ENCODE data around the gene GNG4. TPM values are rescaled to one million over a fixed set of nuclear protein-coding genes. Genes with fewer than 3 reads are reported as not detected.

Gene GNG4
- total and polyA plus RNA-seq, 7 donors: 0.04 to 0.41 (median 0.05) TPM; not detected in 4

DNA sequence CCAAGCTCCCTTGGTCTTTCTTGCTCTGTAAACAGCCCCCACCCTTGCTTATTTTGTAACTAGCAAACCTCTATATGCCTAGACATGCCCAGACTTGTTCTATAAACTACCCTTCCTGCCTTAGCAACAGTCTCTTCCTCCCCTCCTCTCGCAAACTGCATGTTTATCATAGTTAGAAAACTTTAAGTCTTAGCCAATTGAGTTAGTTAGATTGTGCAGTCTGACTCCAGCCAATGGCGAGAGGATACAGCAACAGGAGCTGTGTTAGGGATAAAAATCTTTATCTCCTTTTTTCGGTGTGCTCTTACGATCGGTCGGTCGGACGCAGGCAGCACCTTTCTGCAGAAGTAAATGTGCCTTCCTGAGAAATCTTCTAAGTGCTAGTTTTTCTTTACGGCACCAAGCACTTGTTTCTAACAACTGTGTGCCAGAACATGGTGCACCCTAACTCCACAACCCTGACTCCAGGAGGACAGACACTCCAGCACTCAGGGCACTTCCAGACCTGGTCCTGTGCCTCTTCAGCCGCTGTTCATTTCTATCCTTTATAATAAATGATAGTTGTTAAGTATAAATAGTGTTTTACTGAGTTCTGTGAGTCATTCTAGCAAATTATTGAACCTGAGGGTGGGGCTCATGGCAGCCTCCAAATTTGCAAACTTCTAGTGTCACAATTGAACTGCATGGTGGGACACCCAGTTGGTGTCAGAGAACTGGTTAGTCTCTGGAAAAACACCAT lies 25.7 kb upstream of the GNG4 start:
- Histone ChIP-seq H3K36me3 (ENCODE audit: insufficient read depth in 1 of 2, low read depth in 1 of 2) (peaks cover 0 to 62% of the 10 kb centered on the region in 2 donors), H3K9me3 (peaks cover 14% of the 10 kb centered on the region), H3K4me1 (no peaks in the 10 kb centered on the region), H3K4me3 (no peak overlapping the region), H3K27ac (no peak overlapping the region), H3K27me3 (ENCODE audit: insufficient read depth in 3 of 3, low read length in 2 of 3) (no peaks in the 10 kb centered on the region)
- 93 to 97% (median 97%) methylated on average over 10 of the region's 10 CpGs for WGBS, 3 donors
- TF ChIP-seq, protein P1, sequence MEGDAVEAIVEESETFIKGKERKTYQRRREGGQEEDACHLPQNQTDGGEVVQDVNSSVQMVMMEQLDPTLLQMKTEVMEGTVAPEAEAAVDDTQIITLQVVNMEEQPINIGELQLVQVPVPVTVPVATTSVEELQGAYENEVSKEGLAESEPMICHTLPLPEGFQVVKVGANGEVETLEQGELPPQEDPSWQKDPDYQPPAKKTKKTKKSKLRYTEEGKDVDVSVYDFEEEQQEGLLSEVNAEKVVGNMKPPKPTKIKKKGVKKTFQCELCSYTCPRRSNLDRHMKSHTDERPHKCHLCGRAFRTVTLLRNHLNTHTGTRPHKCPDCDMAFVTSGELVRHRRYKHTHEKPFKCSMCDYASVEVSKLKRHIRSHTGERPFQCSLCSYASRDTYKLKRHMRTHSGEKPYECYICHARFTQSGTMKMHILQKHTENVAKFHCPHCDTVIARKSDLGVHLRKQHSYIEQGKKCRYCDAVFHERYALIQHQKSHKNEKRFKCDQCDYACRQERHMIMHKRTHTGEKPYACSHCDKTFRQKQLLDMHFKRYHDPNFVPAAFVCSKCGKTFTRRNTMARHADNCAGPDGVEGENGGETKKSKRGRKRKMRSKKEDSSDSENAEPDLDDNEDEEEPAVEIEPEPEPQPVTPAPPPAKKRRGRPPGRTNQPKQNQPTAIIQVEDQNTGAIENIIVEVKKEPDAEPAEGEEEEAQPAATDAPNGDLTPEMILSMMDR (IDR thresholded peaks at IDR 0.05): no peak
- ATAC-seq: no peak
- intact Hi-C loops (cut with DNase I): no loop called here
- no peak for DNase-seq

DNA sequence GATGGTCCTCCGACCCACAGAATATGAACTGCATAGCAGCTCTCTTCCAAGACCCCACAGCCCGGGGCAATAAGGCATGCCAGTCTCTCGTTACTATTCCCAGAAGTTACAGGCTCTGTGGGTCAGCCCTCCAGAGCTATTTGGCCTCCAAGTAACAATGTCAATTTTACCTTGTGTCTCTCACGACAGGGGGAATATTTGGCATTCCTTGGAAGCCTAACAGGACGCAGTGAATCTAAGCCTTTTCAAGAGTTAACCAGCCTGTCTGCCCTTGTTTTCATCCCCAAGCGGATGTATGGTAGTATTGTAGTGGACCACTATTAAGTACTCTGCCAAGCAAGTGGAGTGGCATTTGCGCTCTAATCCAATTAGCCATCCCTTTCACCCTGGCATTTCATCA lies 24.4 kb upstream of the GNG4 start:
- TF ChIP-seq, protein P1 (IDR thresholded peaks at IDR 0.05): no peak
- no peak overlapping the region for H3K27ac ChIP-seq
- H3K4me3 ChIP-seq: no peak overlapping the region
- H3K9me3 ChIP-seq: peaks cover 19% of the 10 kb centered on the region
- H3K4me1 ChIP-seq: no peaks in the 10 kb centered on the region
- ATAC-seq (no peak), DNase-seq (no peak)
- H3K27me3 ChIP-seq (ENCODE audit: insufficient read depth in 3 of 3, low read length in 2 of 3): no peaks in the 10 kb centered on the region
- H3K36me3 ChIP-seq (ENCODE audit: insufficient read depth in 1 of 2, low read depth in 1 of 2): peaks cover 0 to 75% of the 10 kb centered on the region in 2 donors
- intact Hi-C loops (cut with DNase I): no loop called here
- 68 to 77% (median 69%) methylated on average over 7 of the region's 7 CpGs for WGBS, 3 donors

DNA sequence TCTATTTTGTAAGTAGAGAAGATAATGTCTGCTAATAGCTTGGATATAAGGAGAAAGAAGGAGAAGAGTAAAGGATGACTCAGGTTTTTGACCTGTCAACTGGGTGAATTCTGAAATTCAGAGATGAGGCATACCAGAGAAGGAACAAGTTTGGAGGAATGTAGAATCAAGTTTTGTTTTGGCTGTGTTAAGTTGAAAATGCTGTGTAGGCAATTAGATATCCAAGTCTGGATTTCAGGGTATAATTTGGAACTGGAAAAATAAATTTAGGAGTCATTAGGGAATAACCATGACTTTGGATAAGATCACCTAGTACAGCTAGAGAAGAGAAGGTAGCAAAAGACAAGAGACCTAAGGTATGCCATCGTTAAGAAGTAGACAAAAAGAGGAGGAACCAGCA lies 22.4 kb upstream of the GNG4 start:
- H3K27me3 ChIP-seq (ENCODE audit: insufficient read depth in 3 of 3, low read length in 2 of 3): no peaks in the 10 kb centered on the region
- no peak overlapping the region for H3K4me3 ChIP-seq
- WGBS, 3 donors: 93 to 100% (median 100%) methylated on average over 1 of the region's 1 CpG
- H3K4me1 ChIP-seq: no peaks in the 10 kb centered on the region
- intact Hi-C loops (cut with DNase I): no loop called here
- TF ChIP-seq, protein P1 (IDR thresholded peaks at IDR 0.05): no peak
- no peak overlapping the region for H3K27ac ChIP-seq
- peaks cover 19% of the 10 kb centered on the region for H3K9me3 ChIP-seq
- ATAC-seq (no peak), DNase-seq (no peak)
- H3K36me3 ChIP-seq (ENCODE audit: insufficient read depth in 1 of 2, low read depth in 1 of 2): peaks cover 0 to 66% of the 10 kb centered on the region in 2 donors

DNA sequence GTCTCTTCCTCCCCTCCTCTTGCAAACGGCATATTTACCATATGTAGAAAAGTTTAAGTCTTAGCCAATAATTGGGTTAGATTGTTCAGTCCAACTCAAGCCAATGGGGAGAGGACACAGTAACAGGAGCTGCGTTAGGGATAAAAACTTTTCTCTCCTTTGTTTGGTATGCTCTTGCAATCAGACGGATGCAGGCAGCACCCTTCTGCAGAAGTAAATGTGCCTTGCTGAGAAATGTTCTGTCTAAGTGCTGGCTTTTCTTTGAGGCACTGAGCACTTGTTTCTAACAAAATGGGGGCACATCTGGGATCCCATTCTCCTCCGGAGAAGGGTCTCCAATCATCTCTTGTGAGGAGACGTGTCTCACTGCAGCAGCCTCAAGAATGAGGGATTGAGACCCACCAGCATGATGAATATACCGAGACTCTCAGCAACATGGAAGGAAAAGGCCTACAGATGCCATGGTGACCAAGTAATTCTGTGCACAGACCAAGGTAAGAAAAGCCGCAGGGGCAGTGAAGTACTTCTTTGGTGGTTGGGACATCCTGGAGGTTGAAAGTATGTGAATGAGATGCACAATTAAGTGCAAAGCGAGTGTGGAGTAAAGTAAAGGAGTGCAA lies 20.7 kb upstream of the GNG4 start:
- no peaks in the 10 kb centered on the region for H3K4me1 ChIP-seq
- no peaks in the 10 kb centered on the region for H3K27me3 ChIP-seq (ENCODE audit: insufficient read depth in 3 of 3, low read length in 2 of 3)
- peaks cover 19% of the 10 kb centered on the region for H3K9me3 ChIP-seq
- TF ChIP-seq, protein P1 (IDR thresholded peaks at IDR 0.05): no peak
- peaks cover 0 to 48% of the 10 kb centered on the region in 2 donors for H3K36me3 ChIP-seq (ENCODE audit: insufficient read depth in 1 of 2, low read depth in 1 of 2)
- no peak for ATAC-seq
- H3K4me3 ChIP-seq: no peak overlapping the region
- H3K27ac ChIP-seq: no peak overlapping the region
- intact Hi-C loops (cut with DNase I): no loop called here
- 96 to 98% (median 97%) methylated on average over 8 of the region's 8 CpGs for WGBS, 3 donors
- no peak for DNase-seq

Data from psoas muscle (tissue), 8 donors.